ENCODE results near the gene UBQLN1.
A peak's percentile ranks its signal among the peaks of the same experiment; 100 is the strongest.
"Not testable (repeated sequence)": the region's sequence is repeated elsewhere in the genome, so short reads cannot be mapped to it uniquely, and the experiment has no call there.

The UBQLN1 gene
- total RNA-seq, result 173 to 267 (median 201) reads per million in 9 experiments

- peak within 1 kb of the TSS; percentile 99 to 100 for H3K27ac Mint-ChIP-seq
- peak within 1 kb of the TSS; percentile 96 to 99 for H3K4me3 Mint-ChIP-seq
- H3K4me1 Mint-ChIP-seq (ENCODE audit: low read depth in 2 of 2), result peaks cover 28 to 31% of the 10 kb centered on the region in 2 donors
- peaks cover 28% of the 10 kb centered on the region for H3K36me3 Mint-ChIP-seq (ENCODE audit: insufficient read depth)
- H3K27me3 Mint-ChIP-seq, result no peaks in the 10 kb centered on the region
- DNase-seq (peak; percentile 89 to 92 (median 90)), ATAC-seq (replicated peaks) (peak; percentile 83)
- H3K9me3 Mint-ChIP-seq, result no peaks in the 10 kb centered on the region
These were observed at the start of gene UBQLN1 for GRCh38 chr9:83707768-83708514. TSS of gene UBQLN1 (minus strand) at chr9:83707958. CDS start at chr9:83707679, 279 bp downstream.

GRCh38 chr9:83754383-83754977 lies 46.7 kb upstream of the UBQLN1 start:
- no peak for ATAC-seq (replicated peaks)

DNA sequence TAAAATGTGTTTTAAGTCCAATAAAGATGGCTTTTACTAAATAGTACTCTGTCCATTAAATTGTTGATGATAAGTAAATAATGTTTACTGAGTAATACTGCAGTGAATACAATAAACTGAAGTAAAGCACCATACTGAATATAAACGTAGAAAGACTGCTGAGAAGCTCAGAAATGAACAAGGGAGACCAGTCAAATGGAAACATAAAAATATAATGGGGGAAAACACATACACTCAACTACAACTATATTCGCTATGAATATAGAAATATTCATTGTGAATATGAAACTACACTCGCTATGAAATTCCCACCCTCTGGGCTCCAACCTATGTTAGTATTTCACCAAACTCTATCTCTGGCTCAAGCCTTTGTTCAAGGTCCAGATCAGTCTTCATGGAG lies 41.9 kb upstream of the UBQLN1 start:
- Mint-ChIP-seq H3K9me3 (no peaks in the 10 kb centered on the region), H3K27ac (no peak overlapping the region), H3K4me3 (no peak overlapping the region), H3K4me1 (ENCODE audit: low read depth in 2 of 2) (no peaks in the 10 kb centered on the region), H3K27me3 (no peaks in the 10 kb centered on the region), H3K36me3 (ENCODE audit: insufficient read depth) (peaks cover 8% of the 10 kb centered on the region)
- no peak for DNase-seq
- ATAC-seq (replicated peaks), result no peak

More at GRCh38 chr9:83754383-83754977, 46.7 kb upstream of the UBQLN1 start:
- no peak for DNase-seq
- H3K36me3 Mint-ChIP-seq (ENCODE audit: insufficient read depth), result peaks cover 13% of the 10 kb centered on the region
- no peak overlapping the region for H3K4me3 Mint-ChIP-seq
- H3K9me3 Mint-ChIP-seq, result no peaks in the 10 kb centered on the region
- no peaks in the 10 kb centered on the region for H3K27me3 Mint-ChIP-seq
- H3K27ac Mint-ChIP-seq, result no peak overlapping the region
- no peaks in the 10 kb centered on the region for H3K4me1 Mint-ChIP-seq (ENCODE audit: low read depth in 2 of 2)

- H3K4me3 Mint-ChIP-seq, result no peak overlapping the region
- no peaks in the 10 kb centered on the region for H3K4me1 Mint-ChIP-seq (ENCODE audit: low read depth in 2 of 2)
- H3K27me3 Mint-ChIP-seq, result no peaks in the 10 kb centered on the region
- no peaks in the 10 kb centered on the region for H3K36me3 Mint-ChIP-seq (ENCODE audit: insufficient read depth)
- DNase-seq, result no peak
- H3K27ac Mint-ChIP-seq, result peak overlapping the region in 1 of 2 donors; percentile 44
- no peaks in the 10 kb centered on the region for H3K9me3 Mint-ChIP-seq
- ATAC-seq (replicated peaks), result no peak
These were observed 36.4 kb upstream of the UBQLN1 start for GRCh38 chr9:83744206-83744605.

DNA sequence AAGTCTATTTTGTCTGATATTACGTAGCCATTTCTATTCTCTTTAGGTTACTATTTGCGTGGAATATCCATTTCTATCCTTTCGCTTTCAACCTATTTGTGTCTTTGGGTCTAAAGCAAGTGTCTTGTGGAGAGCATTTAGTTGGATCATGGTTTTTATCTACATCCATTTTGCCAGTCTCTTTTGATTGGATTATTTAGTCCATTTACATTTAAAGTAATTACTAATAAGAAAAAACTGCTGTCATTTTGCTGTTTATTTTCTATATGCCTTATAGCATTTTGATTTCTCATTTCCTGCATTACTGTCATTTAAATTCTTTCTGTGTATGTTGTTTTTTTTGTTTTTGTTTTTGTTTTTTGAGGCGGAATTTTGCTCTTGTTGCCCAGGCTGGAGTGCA lies 26.0 kb upstream of the UBQLN1 start:
- H3K4me1 Mint-ChIP-seq (ENCODE audit: low read depth in 2 of 2), result no peaks in the 10 kb centered on the region
- no peaks in the 10 kb centered on the region for H3K9me3 Mint-ChIP-seq
- peaks cover 12% of the 10 kb centered on the region for H3K36me3 Mint-ChIP-seq (ENCODE audit: insufficient read depth)
- no peak overlapping the region for H3K4me3 Mint-ChIP-seq
- ATAC-seq (replicated peaks) (no peak), DNase-seq (no peak)
- no peak overlapping the region for H3K27ac Mint-ChIP-seq
- no peaks in the 10 kb centered on the region for H3K27me3 Mint-ChIP-seq

- not testable (repeated sequence) for H3K27ac Mint-ChIP-seq; H3K4me3 Mint-ChIP-seq; DNase-seq; ATAC-seq (replicated peaks); H3K9me3 Mint-ChIP-seq; H3K27me3 Mint-ChIP-seq; H3K36me3 Mint-ChIP-seq (ENCODE audit: insufficient read depth); H3K4me1 Mint-ChIP-seq (ENCODE audit: low read depth in 2 of 2)
These were observed 21.0 kb upstream of the UBQLN1 start for GRCh38 chr9:83728591-83729368.

GRCh38 chr9:83724436-83724835 lies 16.7 kb upstream of the UBQLN1 start:
- ATAC-seq (replicated peaks) (no peak), DNase-seq (no peak)
- H3K4me1 Mint-ChIP-seq (ENCODE audit: low read depth in 2 of 2), result no peaks in the 10 kb centered on the region
- no peak overlapping the region for H3K27ac Mint-ChIP-seq
- no peaks in the 10 kb centered on the region for H3K36me3 Mint-ChIP-seq (ENCODE audit: insufficient read depth)
- H3K4me3 Mint-ChIP-seq, result no peak overlapping the region
- H3K27me3 Mint-ChIP-seq, result peaks cover 0 to 7% of the 10 kb centered on the region in 2 donors
- no peaks in the 10 kb centered on the region for H3K9me3 Mint-ChIP-seq

GRCh38 chr9:83722726-83723495 lies 15.2 kb upstream of the UBQLN1 start:
- no peak for DNase-seq
- ATAC-seq (replicated peaks), result no peak
- peaks cover 0 to 7% of the 10 kb centered on the region in 2 donors for H3K27me3 Mint-ChIP-seq
- H3K36me3 Mint-ChIP-seq (ENCODE audit: insufficient read depth), result no peaks in the 10 kb centered on the region
- H3K9me3 Mint-ChIP-seq, result no peaks in the 10 kb centered on the region
- no peaks in the 10 kb centered on the region for H3K4me1 Mint-ChIP-seq (ENCODE audit: low read depth in 2 of 2)
- no peak overlapping the region for H3K4me3 Mint-ChIP-seq
- H3K27ac Mint-ChIP-seq, result no peak overlapping the region

DNA sequence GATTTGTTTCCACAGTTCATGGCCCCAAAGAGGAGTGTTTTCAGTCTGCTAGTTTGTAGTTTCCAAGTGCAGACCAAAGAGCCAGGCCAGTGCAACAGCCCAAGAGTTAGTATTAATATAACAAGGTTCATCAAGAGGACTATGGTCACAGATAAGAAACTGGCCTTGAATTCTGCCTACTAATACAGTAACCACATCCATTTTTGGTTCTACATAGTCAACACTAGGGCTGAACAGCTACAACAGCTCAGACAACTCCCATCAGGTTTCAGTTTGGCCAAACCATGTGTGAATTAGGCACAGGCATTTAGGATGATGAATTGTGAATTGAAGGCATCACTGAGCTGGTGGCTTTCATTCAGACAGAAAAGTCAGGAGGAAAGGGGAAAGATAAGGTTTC lies 13.8 kb upstream of the UBQLN1 start:
- ATAC-seq (replicated peaks), result no peak
- no peak overlapping the region for H3K4me3 Mint-ChIP-seq
- H3K27me3 Mint-ChIP-seq, result peaks cover 0 to 7% of the 10 kb centered on the region in 2 donors
- no peak overlapping the region for H3K27ac Mint-ChIP-seq
- DNase-seq, result no peak
- no peaks in the 10 kb centered on the region for H3K36me3 Mint-ChIP-seq (ENCODE audit: insufficient read depth)
- no peaks in the 10 kb centered on the region for H3K9me3 Mint-ChIP-seq
- no peaks in the 10 kb centered on the region for H3K4me1 Mint-ChIP-seq (ENCODE audit: low read depth in 2 of 2)

DNA sequence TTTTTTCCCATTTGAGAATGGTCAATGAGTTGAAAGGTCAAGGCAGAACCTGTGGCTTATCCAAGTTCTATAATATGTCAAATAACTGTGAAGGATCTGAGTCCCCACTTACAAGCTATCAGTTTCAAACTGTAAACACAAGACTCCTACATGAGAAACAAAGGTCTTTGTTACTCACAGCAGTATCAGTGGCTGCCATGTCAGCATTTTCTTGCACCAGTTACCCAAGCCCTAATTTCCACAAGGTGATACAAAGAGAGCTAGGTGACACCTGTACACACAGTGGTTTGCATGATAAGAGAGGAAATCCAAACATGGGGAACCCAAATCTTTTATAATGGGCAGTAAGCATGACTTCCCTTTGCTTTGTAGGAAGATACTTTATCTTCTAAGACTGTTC lies 8.0 kb upstream of the UBQLN1 start:
- Mint-ChIP-seq H3K9me3 (no peaks in the 10 kb centered on the region), H3K27ac (no peak overlapping the region), H3K36me3 (ENCODE audit: insufficient read depth) (no peaks in the 10 kb centered on the region), H3K27me3 (no peaks in the 10 kb centered on the region), H3K4me3 (no peak overlapping the region), H3K4me1 (ENCODE audit: low read depth in 2 of 2) (no peaks in the 10 kb centered on the region)
- no peak for ATAC-seq (replicated peaks)
- no peak for DNase-seq

DNA sequence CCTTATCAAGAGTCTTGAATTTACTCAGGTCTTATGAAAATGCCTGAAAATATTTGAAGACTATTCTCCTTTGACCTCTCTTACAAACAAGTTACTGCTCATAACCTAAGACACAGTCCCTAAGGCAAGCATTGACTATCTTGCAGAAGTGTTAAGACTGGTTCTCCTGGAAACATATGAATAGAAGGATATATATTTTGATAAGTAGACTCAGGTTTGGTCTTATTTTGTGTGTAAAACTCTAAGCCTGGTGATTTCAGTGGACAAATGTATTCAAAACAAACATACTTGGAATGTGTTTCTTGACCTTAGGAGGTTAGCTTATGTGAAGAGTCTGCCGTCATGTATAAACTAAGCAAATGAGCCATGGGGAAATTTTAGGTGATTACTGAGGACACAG lies 7.5 kb upstream of the UBQLN1 start:
- Mint-ChIP-seq H3K4me1 (ENCODE audit: low read depth in 2 of 2) (no peaks in the 10 kb centered on the region), H3K9me3 (no peaks in the 10 kb centered on the region), H3K36me3 (ENCODE audit: insufficient read depth) (no peaks in the 10 kb centered on the region), H3K4me3 (no peak overlapping the region), H3K27me3 (no peaks in the 10 kb centered on the region), H3K27ac (no peak overlapping the region)
- no peak for DNase-seq
- no peak for ATAC-seq (replicated peaks)

GRCh38 chr9:83714329-83714728 lies 6.6 kb upstream of the UBQLN1 start:
- H3K27me3 Mint-ChIP-seq, result no peaks in the 10 kb centered on the region
- H3K27ac Mint-ChIP-seq, result no peak overlapping the region
- DNase-seq, result peak in 1 of 3 experiments; percentile 5
- no peaks in the 10 kb centered on the region for H3K9me3 Mint-ChIP-seq
- no peak overlapping the region for H3K4me3 Mint-ChIP-seq
- no peaks in the 10 kb centered on the region for H3K36me3 Mint-ChIP-seq (ENCODE audit: insufficient read depth)
- peaks cover 0 to under 1% of the 10 kb centered on the region in 2 donors for H3K4me1 Mint-ChIP-seq (ENCODE audit: low read depth in 2 of 2)
- ATAC-seq (replicated peaks), result peak; percentile 58

- H3K4me3 Mint-ChIP-seq, result peak overlapping the region; percentile 96 to 99
- peak overlapping the region; percentile 99 to 100 for H3K27ac Mint-ChIP-seq
- peaks cover 27 to 29% of the 10 kb centered on the region in 2 donors for H3K4me1 Mint-ChIP-seq (ENCODE audit: low read depth in 2 of 2)
- no peaks in the 10 kb centered on the region for H3K9me3 Mint-ChIP-seq
- H3K36me3 Mint-ChIP-seq (ENCODE audit: insufficient read depth), result peaks cover 28% of the 10 kb centered on the region
- H3K27me3 Mint-ChIP-seq, result no peaks in the 10 kb centered on the region
- ATAC-seq (replicated peaks) (peak; percentile 33), DNase-seq (peak; percentile 46 to 65 (median 49))
These were observed 879 bp upstream of the UBQLN1 start for GRCh38 chr9:83708515-83709158.
